ENCODE measurements around the gene WDR18. TPM values are rescaled to one million over a fixed set of nuclear protein-coding genes. Genes with fewer than 3 reads are reported as not detected.

WDR18 gene
- total RNA-seq, 1 donor from 2014 or later: 19.4 TPM

GRCh38 chr19:960601-960938, 23.6 kb upstream of the WDR18 start:
- intact Hi-C loops (cut with micrococcal nuclease): no loop called here
- Histone ChIP-seq H3K4me1 (no peaks in the 10 kb centered on the region), H3K27ac (replicated peaks) (no peak overlapping the region), H3K9me3 (replicated peaks) (no peaks in the 10 kb centered on the region), H3K27me3 (ENCODE audit: low read depth) (no peaks in the 10 kb centered on the region), H3K4me3 (no peak overlapping the region), H3K36me3 (peaks cover 13% of the 10 kb centered on the region)
- TF ChIP-seq CTCF (IDR thresholded peaks at IDR 0.05; ENCODE audit: borderline replicate concordance): no peak
- no peak for DNase-seq

GRCh38 chr19:961866-962620, 22.1 kb upstream of the WDR18 start:
- Histone ChIP-seq H3K36me3 (peaks cover 21% of the 10 kb centered on the region), H3K4me3 (no peak overlapping the region), H3K9me3 (replicated peaks) (peaks cover 4% of the 10 kb centered on the region), H3K27me3 (ENCODE audit: low read depth) (no peaks in the 10 kb centered on the region), H3K27ac (replicated peaks) (no peak overlapping the region), H3K4me1 (no peaks in the 10 kb centered on the region)
- no peak for DNase-seq
- no peak for TF ChIP-seq CTCF (IDR thresholded peaks at IDR 0.05; ENCODE audit: borderline replicate concordance)
- intact Hi-C loops (cut with micrococcal nuclease): no loop called here

GRCh38 chr19:962683-963400, 21.3 kb upstream of the WDR18 start:
- Histone ChIP-seq H3K27ac (replicated peaks) (no peak overlapping the region), H3K36me3 (peaks cover 25% of the 10 kb centered on the region), H3K27me3 (ENCODE audit: low read depth) (no peaks in the 10 kb centered on the region), H3K4me3 (no peak overlapping the region), H3K9me3 (replicated peaks) (peaks cover 4% of the 10 kb centered on the region), H3K4me1 (no peaks in the 10 kb centered on the region)
- no peak for TF ChIP-seq CTCF (IDR thresholded peaks at IDR 0.05; ENCODE audit: borderline replicate concordance)
- DNase-seq: no peak
- intact Hi-C loops (cut with micrococcal nuclease): no loop called here

- Histone ChIP-seq H3K4me3 (no peak overlapping the region), H3K27ac (replicated peaks) (no peak overlapping the region), H3K36me3 (peaks cover 32% of the 10 kb centered on the region)
These were observed 20.6 kb upstream of the WDR18 start for GRCh38 chr19:963486-963951.

GRCh38 chr19:964116-964520, 20.0 kb upstream of the WDR18 start:
- intact Hi-C loops (cut with micrococcal nuclease): no loop called here
- Histone ChIP-seq H3K4me1 (no peaks in the 10 kb centered on the region), H3K27me3 (ENCODE audit: low read depth) (no peaks in the 10 kb centered on the region), H3K4me3 (no peak overlapping the region), H3K27ac (replicated peaks) (no peak overlapping the region), H3K36me3 (peaks cover 38% of the 10 kb centered on the region), H3K9me3 (replicated peaks) (peaks cover 4% of the 10 kb centered on the region)
- TF ChIP-seq CTCF (IDR thresholded peaks at IDR 0.05; ENCODE audit: borderline replicate concordance): no peak
- no peak for DNase-seq

More at GRCh38 chr19:963486-963951, 20.6 kb upstream of the WDR18 start:
- DNase-seq: no peak
- no peaks in the 10 kb centered on the region for H3K4me1 ChIP-seq
- intact Hi-C loops (cut with micrococcal nuclease): no loop called here
- H3K27me3 ChIP-seq (ENCODE audit: low read depth): no peaks in the 10 kb centered on the region
- H3K9me3 ChIP-seq (replicated peaks): peaks cover 4% of the 10 kb centered on the region
- TF ChIP-seq CTCF (IDR thresholded peaks at IDR 0.05; ENCODE audit: borderline replicate concordance): no peak
